ENCODE data around the gene IGF1R.

IGF1R gene

GRCh38 chr15:98967096-98967495, 318.8 kb downstream of the IGF1R start:
- ChIA-PET POLR2A (no interaction called here), CTCF (interaction anchor here (1.0 kb wide), 1 partner anchor 86 kb away, joined by 3 read pairs; no protein-coding TSS in a partner anchor)
- TF ChIP-seq CTCF (IDR thresholded peaks at IDR 0.05; ENCODE audit: control extremely low read depth, extremely low read depth, low read depth, missing control alignments): no peak
- DNase-seq (ENCODE audit: extremely low spot score): no peak

GRCh38 chr15:98967916-98968315, 319.6 kb downstream of the IGF1R start:
- no peak for TF ChIP-seq CTCF (IDR thresholded peaks at IDR 0.05; ENCODE audit: control extremely low read depth, extremely low read depth, low read depth, missing control alignments)
- DNase-seq (ENCODE audit: extremely low spot score): no peak
- CTCF ChIA-PET: interaction anchor here (1.0 kb wide), 1 partner anchor 87 kb away, joined by 3 read pairs; no protein-coding TSS in a partner anchor
- POLR2A ChIA-PET: no interaction called here

- ChIA-PET CTCF (no interaction called here), POLR2A (no interaction called here)
- no peak for TF ChIP-seq CTCF (IDR thresholded peaks at IDR 0.05; ENCODE audit: control extremely low read depth, extremely low read depth, low read depth, missing control alignments)
- no peak for DNase-seq (ENCODE audit: extremely low spot score)
Measured at GRCh38 chr15:98968576-98968975, 320.2 kb downstream of the IGF1R start.

- DNase-seq (ENCODE audit: extremely low spot score): no peak
- CTCF ChIA-PET: interaction anchor here (1.6 kb wide), 1 partner anchor 190 kb away, joined by 3 read pairs; no protein-coding TSS in a partner anchor
- POLR2A ChIA-PET: no interaction called here
- no peak for TF ChIP-seq CTCF (IDR thresholded peaks at IDR 0.05; ENCODE audit: control extremely low read depth, extremely low read depth, low read depth, missing control alignments)
Measured at GRCh38 chr15:98969126-98969735, 320.9 kb downstream of the IGF1R start.

- no peak for DNase-seq (ENCODE audit: extremely low spot score)
- ChIA-PET POLR2A (no interaction called here), CTCF (interaction anchor here (1.6 kb wide), 1 partner anchor 192 kb away, joined by 3 read pairs; no protein-coding TSS in a partner anchor)
- TF ChIP-seq CTCF (IDR thresholded peaks at IDR 0.05; ENCODE audit: control extremely low read depth, extremely low read depth, low read depth, missing control alignments): no peak
Measured at GRCh38 chr15:98970799-98971198, 322.5 kb downstream of the IGF1R start.

- ChIA-PET CTCF (no interaction called here), POLR2A (no interaction called here)
- no peak for DNase-seq (ENCODE audit: extremely low spot score)
- no peak for TF ChIP-seq CTCF (IDR thresholded peaks at IDR 0.05; ENCODE audit: control extremely low read depth, extremely low read depth, low read depth, missing control alignments)
Measured at GRCh38 chr15:98976500-98976899, 328.2 kb downstream of the IGF1R start.

Data from GM10248 (cell line).